Pancreas (tissue), 10 donors: Measurements from ENCODE around the gene CMTM1. TPM values are rescaled to one million over a fixed set of nuclear protein-coding genes. Genes with fewer than 3 reads are reported as not detected.
A peak's percentile ranks its signal among the peaks of the same experiment; 100 is the strongest.

Experiments used
- ATAC-seq, 4 donors: fragments of 200-7000 bp; cut with Tn5 transposase; one replicate each; pipeline versions ENCODE4 v1.8.0 to v1.9.1; 2020; ENCODE audit warnings: mild to moderate bottlenecking in 4 of 4, moderate library complexity in 4 of 4
- DNase-seq, 6 donors: peaks; one replicate each; pipeline ENCODE4 v3.0.0-alpha.2; 2020
- FAIRE-seq: peaks from 2 replicates; lab custom pipeline; 2012; peaks lifted over from hg19 to GRCh38; lab: Jason Lieb, UNC
- H3K27ac ChIP-seq, 4 donors: fragments of 200-600 bp; sonication (generic); 1 replicate in 3 of 4; 2 replicates in 1 of 4; pipeline versions ENCODE4 v1.5.0 to v1.8.0; 2020
- H3K27me3 ChIP-seq, 4 donors: fragments of 200-600 bp; one replicate each; pipeline ENCODE4 v1.8.0; 2021
- H3K36me3 ChIP-seq, 3 donors: fragments of 200-600 bp; sonication (generic) in 1 of 3; one replicate each; pipeline versions ENCODE4 v1.5.0 to v1.8.0; 2020 to 2021
- H3K4me1 ChIP-seq, 3 donors: fragments of 200-600 bp; one replicate each; pipeline ENCODE4 v1.8.0; 2021
- H3K4me3 ChIP-seq, 4 donors: fragments of 200-600 bp; sonication (generic) in 2 of 4; one replicate each; pipeline versions ENCODE4 v1.5.0 to v1.8.0; 2020 to 2021
- H3K9me3 ChIP-seq, 4 donors: fragments of 200-600 bp; one replicate each; pipeline ENCODE4 v1.8.0; 2021
- CTCF ChIP-seq, 4 donors: fragments of 200-600 bp; sonication (generic) in 3 of 4; IDR thresholded peaks; one replicate each; pipeline versions ENCODE4 v1.5.0 to v1.8.0; 2021; ENCODE audit warnings: antibody characterized with exemption in 4 of 4
- WGBS, 2 donors: extraction: QIAGEN DNeasy Blood & Tissue Kit; methylation state at CpG; one replicate each; pipeline ENCODE4 v1.1.7; 2013; 5-methylcytosine and 5-hydroxymethylcytosine counted together
- intact Hi-C, 3 donors: fragments of 100-400 bp; cut with DNase I; formaldehyde crosslinking; loops; one replicate each; pipeline versions ENCODE4 v1.11.1 to v1.14.2; 2022
- polyA plus RNA-seq, 2 donors: library from polyadenylated mRNA; stranded (reverse); fragments of 200-250 nt; gene quantifications; one replicate each; pipeline ENCODE4 v1.2.3, GENCODE V29; 2013
- total RNA-seq, 6 donors: library from RNA; stranded (reverse); fragmentation: NEBNext Ultra II Directional in 4 of 6; extraction: Animal tissue kit (Norgen Biotek cat#: 25700) in 4 of 6; gene quantifications; one replicate each; pipeline versions ENCODE4 v1.2.1 to v1.2.4, GENCODE V29; 2021 to 2023
- donor health status: healthy with polysubstance abuse.
- donor health status: DM: no; HTN: no; CAD: no; lungs with moderate emphysema.
- donor health status: DM: no; HTN: no; CAD: no.
- donor health status: control.
- donor health status: control.
- donor health status: Bipolar disorder and iron deficiency.
- donor health status: DM: yes; HTN: yes; CAD: no.
- donor health status: DM: no; HTN: no; CAD: no.
- donor health status: DM: no; HTN: no; CAD: no.
- donor health status: DM: yes; HTN: yes; CAD: no.

CMTM1 gene
- total and polyA plus RNA-seq, 8 donors = 0.28 to 3.9 (median 0.82) TPM

GRCh38 chr16:66528294-66528693 lies 37.9 kb upstream of the CMTM1 start:
- no peak for FAIRE-seq
- H3K9me3 ChIP-seq = no peaks in the 10 kb centered on the region

GRCh38 chr16:66529475-66529874 lies 36.8 kb upstream of the CMTM1 start:
- ATAC-seq = no peak
- intact Hi-C loops = no loop called here
- H3K4me3 ChIP-seq = no peak overlapping the region
- TF ChIP-seq CTCF (IDR thresholded peaks at IDR 0.05) = no peak
- no peak for FAIRE-seq
- no peaks in the 10 kb centered on the region for H3K9me3 ChIP-seq
- WGBS, 2 donors = 82 to 85% methylated on average over 6 of the region's 6 CpGs
- no peaks in the 10 kb centered on the region for H3K4me1 ChIP-seq
- H3K27me3 ChIP-seq = no peaks in the 10 kb centered on the region
- H3K27ac ChIP-seq = no peak overlapping the region
- peaks cover 0 to 56% (median 9%) of the 10 kb centered on the region in 3 donors for H3K36me3 ChIP-seq
- DNase-seq = no peak

More at GRCh38 chr16:66528294-66528693, 37.9 kb upstream of the CMTM1 start:
- H3K36me3 ChIP-seq = peaks cover 0 to 56% (median 9%) of the 10 kb centered on the region in 3 donors
- no peak for DNase-seq
- ATAC-seq = peak in 1 of 4 donors; percentile 16
- no peaks in the 10 kb centered on the region for H3K4me1 ChIP-seq
- WGBS, 2 donors = 90 to 91% methylated on average over 5 of the region's 5 CpGs
- TF ChIP-seq CTCF (IDR thresholded peaks at IDR 0.05) = no peak
- no peaks in the 10 kb centered on the region for H3K27me3 ChIP-seq
- no peak overlapping the region for H3K27ac ChIP-seq
- no peak overlapping the region for H3K4me3 ChIP-seq
- intact Hi-C loops = no loop called here

- DNase-seq (no peak), ATAC-seq (no peak), FAIRE-seq (no peak)
- Histone ChIP-seq H3K27me3 (no peaks in the 10 kb centered on the region), H3K4me1 (no peaks in the 10 kb centered on the region), H3K27ac (no peak overlapping the region), H3K4me3 (no peak overlapping the region), H3K36me3 (peaks cover 0 to 37% (median 9%) of the 10 kb centered on the region in 3 donors), H3K9me3 (no peaks in the 10 kb centered on the region)
- 95 to 96% methylated on average over 1 of the region's 1 CpG for WGBS, 2 donors
- TF ChIP-seq CTCF (IDR thresholded peaks at IDR 0.05) = no peak
- intact Hi-C loops = no loop called here
These were observed 31.9 kb upstream of the CMTM1 start for GRCh38 chr16:66534376-66534799.

GRCh38 chr16:66536525-66536924 lies 29.7 kb upstream of the CMTM1 start:
- Histone ChIP-seq H3K4me3 (no peak overlapping the region), H3K36me3 (peaks cover 0 to 27% (median 0%) of the 10 kb centered on the region in 3 donors), H3K9me3 (no peaks in the 10 kb centered on the region), H3K27ac (no peak overlapping the region), H3K27me3 (no peaks in the 10 kb centered on the region), H3K4me1 (no peaks in the 10 kb centered on the region)
- intact Hi-C loops = no loop called here
- FAIRE-seq (no peak), DNase-seq (no peak), ATAC-seq (no peak)
- TF ChIP-seq CTCF (IDR thresholded peaks at IDR 0.05) = no peak
- 87 to 92% methylated on average over 4 of the region's 4 CpGs for WGBS, 2 donors

GRCh38 chr16:66537236-66537635 lies 29.0 kb upstream of the CMTM1 start:
- Histone ChIP-seq H3K36me3 (peaks cover 0 to 23% (median 0%) of the 10 kb centered on the region in 3 donors), H3K27me3 (no peaks in the 10 kb centered on the region), H3K4me1 (no peaks in the 10 kb centered on the region), H3K27ac (no peak overlapping the region), H3K4me3 (no peak overlapping the region), H3K9me3 (no peaks in the 10 kb centered on the region)
- no peak for TF ChIP-seq CTCF (IDR thresholded peaks at IDR 0.05)
- FAIRE-seq = no peak
- WGBS, 2 donors = 86 to 90% methylated on average over 2 of the region's 2 CpGs
- intact Hi-C loops = no loop called here
- no peak for ATAC-seq
- DNase-seq = no peak
